Measurements from ENCODE around the gene METRN.

- TF ChIP-seq CTCF (IDR thresholded peaks at IDR 0.05; ENCODE audit: low read length) (peak; percentile 60), EZH2 (optimal IDR thresholded peaks at IDR 0.05; ENCODE audit: low read depth, low read length) (no peak), EZH2phosphoT487 (IDR thresholded peaks at IDR 0.05; ENCODE audit: low read length) (no peak)
These were observed 30.8 kb downstream of the METRN start for GRCh38 chr16:745739-746138.

Data from MM.1S (cell line).